HG03378 (cell line): ENCODE measurements around the gene FBLN2.

Experiments used
- ATAC-seq: cut with Tn5 transposase; IDR thresholded peaks from one replicate; pipeline ENCODE4 v1.9.1; 2021; ENCODE audit warnings: mild to moderate bottlenecking, moderate library complexity; ENCODE audit not compliant: unreplicated experiment

Gene FBLN2

DNA sequence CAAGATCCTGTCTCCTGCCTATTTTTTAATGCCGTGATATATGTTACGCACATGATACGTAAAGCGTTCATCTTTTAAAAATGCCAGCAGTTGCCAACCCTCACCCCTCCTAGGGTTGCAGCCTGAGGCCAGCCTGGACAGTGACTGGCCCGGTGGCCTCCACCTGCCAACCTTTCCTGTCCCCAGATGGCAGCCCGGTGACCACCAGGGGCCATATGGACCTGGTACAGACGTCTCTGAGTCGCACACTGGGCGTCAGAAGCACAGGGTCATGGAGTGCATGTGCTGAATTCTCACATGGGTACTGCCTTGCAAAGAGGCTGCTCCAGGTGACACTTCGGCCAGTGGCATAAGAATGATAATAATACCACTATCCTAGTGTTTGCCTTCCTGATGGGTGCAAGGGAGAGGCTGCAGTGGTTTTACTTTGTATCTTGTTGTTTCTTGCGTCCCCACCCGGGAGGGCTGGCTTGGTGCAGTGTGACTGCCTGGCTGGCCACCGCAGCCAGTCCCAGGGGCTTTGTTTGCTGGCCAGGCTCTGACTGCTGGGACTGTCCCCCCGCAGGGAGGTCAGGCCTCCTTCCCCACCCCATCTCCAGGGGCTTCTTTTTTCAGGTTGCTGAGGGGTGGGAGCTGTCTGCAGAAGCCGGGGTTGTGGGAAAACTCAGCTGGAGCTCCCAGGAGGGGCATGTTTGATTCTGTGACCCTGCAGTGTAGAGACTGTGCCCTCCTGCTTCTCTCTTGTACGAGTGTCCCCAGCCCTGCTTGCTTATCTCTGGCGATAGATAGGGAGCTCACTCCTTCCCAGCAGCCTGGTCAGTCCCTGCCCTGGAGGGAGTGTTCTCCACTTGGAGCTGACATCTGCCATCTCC lies 16.9 kb downstream of the FBLN2 start:
- no peak for ATAC-seq

DNA sequence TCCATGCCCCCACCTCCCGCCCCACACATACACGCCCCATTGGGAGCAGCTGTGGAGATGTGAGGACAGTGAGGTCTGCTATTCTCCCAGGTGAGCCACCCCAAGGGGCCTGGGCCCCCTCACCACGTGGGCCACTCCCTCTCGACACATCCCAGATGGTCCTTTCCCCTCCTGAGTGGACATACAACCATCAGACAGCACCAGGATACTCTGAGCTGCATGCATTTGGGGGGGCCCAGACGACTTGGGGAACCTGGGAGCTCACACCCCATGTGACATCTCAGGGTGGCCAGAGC lies 17.5 kb downstream of the FBLN2 start:
- ATAC-seq, result no peak

DNA sequence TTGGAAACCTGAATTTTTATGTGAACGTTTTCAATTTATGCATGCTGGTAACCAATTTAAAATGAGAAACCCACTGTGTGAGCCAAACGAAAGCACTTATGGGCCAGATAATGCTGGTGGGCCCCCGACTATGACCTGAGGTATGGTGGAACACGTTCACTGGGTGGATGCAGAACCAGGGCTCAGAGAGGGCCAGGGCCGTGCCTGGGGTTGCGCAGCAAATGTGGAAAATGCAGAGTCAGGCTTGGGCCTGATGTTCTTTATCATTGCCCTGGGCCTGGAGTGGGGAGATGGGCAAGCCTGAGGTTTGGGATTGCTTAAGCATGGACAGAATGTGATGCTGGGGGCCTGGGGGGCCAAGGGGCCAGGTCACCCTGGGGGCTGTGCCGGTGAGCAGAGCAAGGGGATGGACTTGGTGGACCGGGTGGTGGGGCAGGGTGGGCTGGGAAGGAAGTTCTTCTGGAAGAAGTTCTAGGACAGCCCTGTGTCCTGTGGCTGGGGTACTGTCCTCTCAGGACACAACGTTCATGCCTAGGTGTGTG lies 17.9 kb downstream of the FBLN2 start:
- ATAC-seq, result no peak

DNA sequence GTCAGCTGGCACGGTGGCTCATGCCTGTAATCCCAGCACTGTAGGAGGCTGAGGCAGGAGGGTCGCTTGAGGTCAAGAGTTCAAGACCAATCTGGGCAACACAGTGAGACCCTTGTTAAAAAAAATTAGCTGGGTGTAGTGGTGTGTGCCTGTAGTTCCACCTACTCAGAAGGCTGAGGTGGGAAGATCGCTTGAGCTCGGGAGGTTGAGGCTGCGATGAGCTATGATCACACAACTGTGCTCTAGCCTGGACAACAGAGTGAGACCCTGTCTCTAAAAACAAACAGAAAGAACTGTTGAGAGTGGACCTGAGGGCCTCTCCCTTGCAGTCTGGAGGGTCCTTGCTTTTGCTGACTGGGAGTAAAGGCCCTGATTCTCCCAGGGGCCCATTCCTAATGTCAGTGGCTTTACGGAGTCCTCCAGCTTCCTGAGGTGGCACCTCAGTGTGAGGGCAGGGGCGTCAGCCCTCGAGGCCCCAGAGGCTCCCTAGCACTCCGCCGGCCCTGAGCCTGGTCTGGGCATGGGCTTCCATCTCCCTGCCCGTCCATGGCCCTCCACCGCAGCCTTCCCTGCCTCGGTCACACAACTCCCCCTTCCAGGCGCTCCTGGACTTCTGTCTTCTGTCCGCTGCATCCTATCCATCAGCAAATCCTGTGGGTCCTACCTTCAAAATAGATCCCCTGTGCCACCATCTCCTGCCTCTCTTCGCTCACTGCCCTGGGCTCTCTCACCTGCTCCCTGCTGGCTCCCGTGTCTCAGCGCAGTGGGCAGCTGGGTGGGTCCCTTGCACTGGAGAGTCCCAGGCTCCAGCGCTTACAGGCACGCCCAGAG lies 19.0 kb downstream of the FBLN2 start:
- no peak for ATAC-seq

DNA sequence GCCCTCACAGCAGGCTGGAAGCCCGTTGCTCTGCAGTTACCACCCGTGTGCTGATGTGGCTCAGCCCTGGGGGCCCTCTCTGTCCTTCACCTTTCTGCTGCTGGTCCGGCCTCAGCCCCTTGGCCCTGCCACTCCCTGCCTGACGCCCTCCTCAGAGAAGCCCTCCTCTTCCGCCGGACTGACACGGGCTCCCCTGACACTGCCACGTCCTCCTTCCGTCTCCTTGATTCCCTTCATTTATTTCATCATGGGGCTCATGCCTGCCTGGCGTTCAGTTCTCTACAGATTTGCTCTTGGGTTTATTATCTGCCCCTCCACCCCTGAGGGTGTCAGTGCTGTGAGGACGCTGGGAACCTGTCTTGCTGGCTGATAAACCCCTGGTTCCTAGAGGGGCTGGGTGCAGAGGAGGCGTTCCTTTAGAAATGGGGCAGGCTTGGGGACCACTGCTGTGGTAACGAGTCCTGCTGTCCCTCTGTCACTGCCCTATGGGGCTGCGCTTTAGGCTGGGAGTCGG lies 19.6 kb downstream of the FBLN2 start:
- ATAC-seq, result no peak

DNA sequence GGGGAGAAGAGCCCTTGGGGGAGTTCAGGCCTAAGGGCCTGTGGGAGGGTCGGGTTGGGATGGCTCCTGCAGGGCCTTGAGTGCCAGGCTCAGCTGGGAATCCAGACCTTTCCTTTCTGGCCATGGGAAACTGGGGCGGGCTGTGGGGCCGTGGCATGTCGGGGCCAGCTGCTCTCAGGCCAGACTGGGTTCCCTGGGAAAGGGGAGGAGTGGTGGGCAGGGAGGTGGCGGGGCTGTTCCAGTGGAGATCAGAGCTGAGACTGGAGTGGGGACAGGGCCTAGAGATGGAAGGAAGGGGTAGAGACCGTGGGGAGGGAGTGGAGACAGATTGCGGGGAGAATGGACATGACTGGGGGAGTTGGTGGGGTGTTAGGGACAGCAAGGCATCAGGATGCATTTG lies 20.3 kb downstream of the FBLN2 start:
- no peak for ATAC-seq

DNA sequence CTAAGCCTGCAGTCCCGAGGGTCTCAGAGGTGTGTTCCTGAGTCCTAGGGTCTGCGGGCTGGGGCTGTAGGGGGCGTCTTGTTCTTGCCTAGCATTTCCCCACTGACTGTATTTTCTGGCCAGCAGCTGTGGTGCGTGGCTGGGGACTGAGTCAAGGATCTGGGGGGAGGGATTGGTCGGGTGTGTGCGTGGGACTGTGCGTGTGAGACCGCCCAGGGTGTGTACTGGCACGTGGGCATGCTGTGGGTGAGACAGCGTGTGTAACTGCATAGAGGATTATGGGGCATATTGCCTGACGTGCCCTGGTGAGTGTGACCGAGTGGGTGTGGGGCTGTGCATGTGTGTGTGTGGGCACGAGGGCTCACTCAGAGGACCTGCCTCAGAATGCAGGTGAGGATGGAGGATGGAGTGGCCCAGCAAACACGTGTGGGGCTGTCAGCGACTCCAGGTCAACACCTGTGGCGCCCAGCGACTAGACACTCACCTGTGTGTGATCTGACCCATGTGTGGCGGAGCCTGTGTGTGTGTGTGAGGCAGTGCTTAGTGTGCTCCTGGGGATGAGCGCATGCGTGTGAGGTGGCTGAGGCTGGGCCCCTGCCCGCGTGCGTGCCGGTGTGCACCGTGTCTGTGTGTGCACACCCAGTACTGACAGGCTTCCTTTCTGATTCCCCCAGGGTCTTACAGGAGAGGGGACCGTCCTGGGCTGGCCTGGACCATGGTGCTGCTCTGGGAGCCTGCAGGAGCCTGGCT lies 20.9 kb downstream of the FBLN2 start:
- ATAC-seq, result no peak

DNA sequence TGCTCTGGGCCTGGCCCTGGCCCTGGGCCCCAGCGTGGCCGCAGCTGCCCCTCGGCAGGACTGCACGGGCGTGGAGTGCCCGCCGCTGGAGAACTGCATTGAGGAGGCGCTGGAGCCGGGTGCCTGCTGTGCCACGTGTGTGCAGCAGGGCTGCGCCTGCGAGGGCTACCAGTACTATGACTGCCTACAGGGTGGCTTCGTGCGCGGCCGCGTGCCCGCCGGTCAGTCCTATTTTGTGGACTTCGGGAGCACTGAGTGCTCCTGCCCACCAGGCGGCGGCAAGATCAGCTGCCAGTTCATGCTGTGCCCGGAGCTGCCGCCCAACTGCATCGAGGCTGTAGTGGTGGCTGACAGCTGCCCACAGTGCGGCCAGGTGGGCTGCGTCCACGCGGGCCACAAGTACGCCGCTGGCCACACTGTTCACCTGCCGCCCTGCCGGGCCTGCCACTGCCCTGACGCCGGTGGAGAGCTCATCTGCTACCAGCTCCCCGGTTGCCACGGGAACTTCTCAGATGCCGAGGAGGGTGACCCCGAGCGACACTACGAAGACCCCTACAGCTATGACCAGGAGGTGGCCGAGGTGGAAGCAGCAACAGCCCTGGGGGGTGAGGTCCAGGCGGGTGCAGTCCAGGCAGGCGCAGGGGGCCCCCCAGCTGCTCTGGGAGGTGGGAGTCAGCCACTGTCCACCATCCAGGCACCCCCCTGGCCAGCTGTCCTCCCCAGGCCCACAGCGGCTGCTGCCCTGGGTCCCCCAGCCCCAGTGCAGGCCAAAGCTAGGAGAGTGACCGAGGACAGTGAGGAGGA lies 21.7 kb downstream of the FBLN2 start:
- ATAC-seq, result no peak

DNA sequence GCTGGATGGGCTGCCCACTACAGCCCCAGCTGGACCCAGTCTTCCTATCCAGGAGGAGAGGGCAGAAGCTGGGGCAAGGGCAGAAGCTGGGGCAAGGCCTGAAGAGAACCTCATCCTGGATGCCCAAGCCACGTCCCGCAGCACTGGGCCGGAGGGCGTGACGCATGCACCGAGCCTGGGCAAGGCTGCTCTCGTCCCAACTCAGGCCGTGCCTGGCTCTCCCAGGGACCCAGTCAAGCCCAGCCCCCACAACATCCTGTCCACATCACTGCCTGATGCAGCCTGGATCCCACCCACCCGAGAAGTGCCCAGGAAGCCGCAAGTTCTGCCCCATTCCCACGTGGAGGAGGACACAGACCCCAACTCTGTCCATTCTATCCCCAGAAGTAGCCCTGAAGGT lies 22.3 kb downstream of the FBLN2 start:
- no peak for ATAC-seq

DNA sequence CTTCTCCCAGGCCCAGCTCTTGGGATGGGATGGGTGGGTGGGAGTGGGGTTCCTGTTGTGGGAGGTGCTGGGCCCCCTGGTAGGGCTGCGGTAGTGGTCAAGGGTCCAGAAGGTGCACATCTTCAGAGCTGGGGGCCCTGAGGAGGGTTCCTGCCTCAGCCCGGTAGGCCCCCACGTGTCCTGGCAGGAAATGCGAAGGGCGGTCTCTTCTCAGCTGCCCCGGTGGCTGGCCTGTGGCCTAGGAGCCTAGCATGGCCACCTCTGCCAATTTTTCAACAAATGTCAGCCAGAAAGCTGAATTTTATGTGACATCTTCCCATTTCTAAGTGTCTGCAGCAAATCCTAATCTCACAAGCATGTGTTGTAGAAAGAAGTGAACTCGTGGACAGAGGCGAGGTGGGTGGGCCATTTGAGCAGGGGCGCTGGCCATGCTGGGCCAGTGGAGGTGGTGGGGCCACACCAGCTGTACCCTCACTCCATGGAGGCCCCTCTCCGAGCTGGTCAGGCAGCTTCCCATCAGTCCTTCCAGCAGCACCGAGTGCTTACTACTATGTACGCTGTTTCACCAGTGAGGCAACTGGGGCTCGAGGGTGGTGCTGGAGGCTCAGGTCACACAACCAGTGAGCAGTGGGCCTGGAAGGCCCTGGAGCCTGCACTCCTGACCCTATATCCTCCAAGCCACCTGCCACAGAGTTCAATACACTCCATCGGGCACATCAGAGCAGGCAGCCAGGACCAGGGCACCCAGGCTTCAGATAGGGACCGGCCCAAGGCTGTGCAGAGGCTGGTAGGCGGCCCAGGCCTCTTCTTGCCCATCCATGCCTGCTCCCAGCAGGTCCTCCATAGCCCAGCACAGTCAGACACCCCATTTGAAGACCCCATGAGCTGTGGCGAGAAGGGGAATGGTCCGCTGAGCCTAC lies 23.2 kb downstream of the FBLN2 start:
- ATAC-seq, result no peak

DNA sequence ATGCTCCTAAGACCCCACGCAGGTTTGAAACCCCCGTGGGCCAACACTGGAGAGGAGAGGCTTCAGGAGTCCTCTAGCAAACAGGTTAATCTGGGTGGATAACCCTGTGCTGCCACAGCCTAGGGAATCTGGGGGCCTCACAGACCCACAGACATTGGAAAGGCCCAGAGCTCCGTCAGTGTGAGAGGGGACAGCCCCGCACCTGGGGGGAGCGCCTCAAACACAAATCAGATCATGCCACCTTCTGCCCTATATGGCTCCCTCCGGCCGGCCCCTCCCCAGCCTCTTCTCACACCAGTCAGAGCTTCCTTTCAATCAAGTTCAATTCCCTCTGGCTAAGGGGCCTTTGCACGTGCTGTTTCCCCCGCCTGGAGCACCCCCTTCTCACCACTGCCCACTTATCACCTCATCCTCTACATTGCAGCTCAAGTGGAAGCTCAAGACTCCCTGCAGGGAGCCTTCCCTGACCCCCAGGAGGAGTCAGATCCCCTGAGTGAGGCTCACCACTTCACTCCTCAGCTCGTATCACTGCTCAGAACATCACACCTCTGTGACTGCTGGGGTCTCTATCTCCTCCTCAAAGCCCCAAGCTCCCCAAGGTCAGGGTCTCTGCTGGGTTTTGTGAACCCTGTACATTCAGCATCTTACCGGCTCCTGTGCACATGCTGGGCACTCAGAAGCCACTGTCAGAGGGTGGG lies 24.1 kb downstream of the FBLN2 start:
- no peak for ATAC-seq

DNA sequence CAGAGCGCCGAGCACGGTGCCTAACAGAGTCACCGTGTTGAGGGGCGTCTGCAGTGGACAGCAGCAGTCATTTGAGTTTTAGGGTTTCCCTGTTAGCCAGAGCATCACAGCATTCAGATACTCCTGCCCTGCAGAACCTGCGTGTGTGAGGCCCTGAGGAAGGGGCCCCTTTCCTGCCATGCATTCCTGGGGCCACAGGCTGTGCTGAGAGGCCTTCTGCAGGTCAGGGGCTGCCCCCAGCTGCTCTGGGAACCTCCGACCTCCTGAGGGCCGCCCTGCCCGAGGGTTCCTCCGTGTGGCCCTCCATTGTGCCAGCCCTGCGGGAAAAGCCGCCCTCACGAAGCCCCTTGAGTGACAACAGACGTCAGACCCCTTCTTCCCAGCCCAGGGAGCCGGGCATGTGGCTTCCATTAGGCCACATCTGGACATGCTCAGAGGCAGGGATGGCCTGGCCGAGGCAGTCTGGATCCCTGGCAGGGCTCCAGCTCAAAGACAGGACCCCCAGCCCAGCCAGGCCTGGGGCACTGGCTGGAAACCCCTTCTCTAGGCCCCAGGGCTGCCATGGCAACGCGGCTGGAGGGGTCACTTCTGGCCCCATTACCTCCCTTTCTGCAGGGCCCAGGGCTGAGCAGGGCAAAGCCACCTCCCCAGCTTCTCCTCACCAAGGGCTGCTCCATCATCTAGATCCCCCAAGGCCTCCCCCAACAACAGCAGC lies 25.3 kb downstream of the FBLN2 start:
- no peak for ATAC-seq

DNA sequence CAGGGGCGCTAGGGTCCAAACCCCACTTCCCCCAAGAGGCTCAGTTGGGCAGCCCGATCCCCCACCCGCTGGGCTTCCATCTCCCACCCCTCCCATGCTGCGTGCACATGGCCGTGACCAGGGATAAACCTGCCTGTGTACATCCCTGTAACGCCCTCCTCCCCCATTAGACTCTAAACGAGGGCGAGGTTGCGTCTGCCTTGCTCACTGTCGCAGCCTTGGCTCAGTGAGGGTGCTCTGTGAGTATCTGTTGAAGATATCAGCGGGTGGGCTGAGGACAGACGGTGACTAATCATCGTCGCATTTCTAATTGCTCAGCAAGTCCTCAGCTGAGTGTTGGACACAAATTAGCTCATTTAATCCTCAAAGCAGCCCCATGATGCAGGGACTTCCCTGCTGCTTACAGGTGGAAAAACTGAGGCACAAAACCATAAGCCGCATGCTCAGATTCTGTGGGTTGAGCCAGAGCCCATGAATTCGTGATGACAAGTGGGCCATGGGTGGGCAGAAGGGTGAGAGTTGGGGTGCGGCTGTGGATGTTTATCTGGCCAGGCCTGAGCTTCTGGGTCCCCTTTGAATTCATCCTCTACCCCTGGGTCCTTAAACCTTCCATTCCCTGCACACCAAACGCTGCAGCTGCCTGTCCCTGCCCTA lies 26.0 kb downstream of the FBLN2 start:
- no peak for ATAC-seq

DNA sequence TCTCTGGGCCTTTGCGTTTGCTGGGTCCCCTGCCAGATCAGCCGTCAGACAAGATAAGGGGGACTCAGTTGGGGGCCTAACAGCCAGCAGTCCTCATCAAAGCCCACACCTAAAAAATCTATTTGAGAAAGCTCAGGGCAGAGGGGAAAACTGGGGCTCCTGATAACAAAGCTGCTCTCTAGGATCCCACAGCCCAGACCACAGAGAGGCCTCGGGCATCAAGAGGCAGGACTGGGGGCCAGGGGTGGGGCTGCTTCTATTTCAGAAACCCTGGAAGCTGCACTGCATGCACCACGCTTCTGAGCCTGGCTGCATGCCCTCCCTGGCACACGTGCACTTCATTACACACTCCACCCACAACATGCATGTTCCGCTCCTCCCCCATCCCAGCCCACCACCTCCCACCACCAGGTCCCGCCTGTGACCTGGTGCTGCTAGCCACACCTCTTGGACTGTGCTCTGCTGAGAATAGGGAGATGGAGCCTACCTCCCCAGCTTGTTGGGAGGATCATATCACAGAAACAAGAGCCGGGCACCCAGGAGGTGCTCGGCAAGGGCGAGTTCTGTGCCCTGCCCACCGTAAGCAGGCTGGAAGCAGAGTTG lies 26.6 kb downstream of the FBLN2 start:
- ATAC-seq, result no peak

DNA sequence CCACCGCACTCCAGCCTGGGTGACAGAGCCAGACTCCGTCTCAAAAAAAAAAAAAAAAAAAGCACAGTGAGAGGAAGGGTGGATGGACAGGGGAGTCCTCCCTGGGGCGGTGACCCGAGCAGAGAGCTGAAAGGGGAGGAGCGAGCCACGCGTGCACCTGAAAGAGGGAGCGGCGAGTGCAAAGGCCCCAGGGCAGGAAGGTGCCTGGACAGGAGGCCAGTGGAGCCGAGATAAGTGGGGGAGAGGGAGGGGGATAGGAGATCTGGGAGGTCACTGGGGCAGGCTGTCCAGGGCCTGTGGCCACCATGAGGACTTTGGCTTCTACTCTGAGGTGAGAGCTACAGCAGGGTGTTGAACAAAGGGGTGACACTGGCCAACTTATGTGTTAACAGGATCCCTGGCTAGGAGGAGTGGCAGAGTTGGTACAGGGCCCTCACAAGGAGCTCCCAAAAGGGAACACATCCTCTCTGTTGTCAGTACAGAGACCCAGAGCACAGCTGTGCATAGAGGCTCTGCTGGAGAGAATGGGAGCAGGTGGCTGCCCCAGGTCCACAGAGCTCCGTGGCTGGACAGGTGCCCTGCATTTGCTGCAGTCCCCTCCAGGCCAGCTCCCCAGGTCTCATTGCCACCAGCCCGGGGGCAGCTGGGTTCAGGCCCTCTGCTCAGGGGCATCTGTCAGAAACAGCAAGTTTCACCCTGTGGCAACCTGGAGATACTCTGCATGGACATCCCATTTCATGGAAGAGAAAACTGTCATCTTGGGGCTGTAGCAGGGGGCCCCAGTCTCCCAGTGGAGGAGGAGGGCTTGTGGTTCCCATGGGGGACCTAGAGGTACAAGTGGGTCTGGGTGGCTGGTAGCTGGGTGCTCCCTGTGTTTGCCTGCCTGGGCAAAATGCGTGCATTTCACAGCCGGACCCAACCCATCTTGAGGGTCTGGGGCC lies 28.5 kb downstream of the FBLN2 start:
- ATAC-seq, result no peak

DNA sequence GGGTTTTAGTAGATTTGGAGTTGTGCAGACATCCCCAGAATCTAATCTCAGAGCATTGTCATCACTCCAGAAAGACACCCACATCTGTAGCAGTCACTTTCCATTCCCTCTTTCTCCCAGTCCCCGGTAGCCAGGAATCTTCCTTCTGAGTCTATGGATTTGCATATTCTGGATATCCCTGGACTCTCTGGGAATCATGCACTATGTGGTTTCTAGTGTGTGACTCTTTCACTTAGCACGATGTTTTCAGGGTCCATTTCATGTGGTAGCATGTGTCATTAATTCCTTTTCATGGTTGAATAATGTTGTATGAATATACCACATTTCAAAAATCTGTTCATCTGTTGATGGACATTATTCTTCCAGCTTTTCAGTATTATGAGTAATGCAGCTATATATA lies 29.3 kb downstream of the FBLN2 start:
- no peak for ATAC-seq
